ENCODE data around the gene ACTG1.

The ACTG1 gene

GRCh38 chr17:81544281-81544974 is 31.8 kb upstream of the ACTG1 start:
- DNase-seq = no peak

- no peak for DNase-seq
Observed at GRCh38 chr17:81543756-81544155, 31.2 kb upstream of the ACTG1 start.

- no peak for DNase-seq
Observed at GRCh38 chr17:81543339-81543675, 30.7 kb upstream of the ACTG1 start.

- DNase-seq = no peak
Observed at GRCh38 chr17:81542431-81543338, 30.1 kb upstream of the ACTG1 start.

- DNase-seq = no peak
Observed at GRCh38 chr17:81541123-81541522, 28.5 kb upstream of the ACTG1 start.

- DNase-seq = no peak
Observed at GRCh38 chr17:81540676-81541027, 28.1 kb upstream of the ACTG1 start.

- DNase-seq = no peak
Observed at GRCh38 chr17:81539961-81540675, 27.5 kb upstream of the ACTG1 start.

GRCh38 chr17:81539571-81539900 is 26.9 kb upstream of the ACTG1 start:
- DNase-seq = no peak

- no peak for DNase-seq
Observed at GRCh38 chr17:81538651-81539570, 26.3 kb upstream of the ACTG1 start.

- peak; percentile 62 for DNase-seq
Observed at GRCh38 chr17:81537856-81538555, 25.4 kb upstream of the ACTG1 start.

- DNase-seq = peak; percentile 62
Observed at GRCh38 chr17:81537343-81537855, 24.8 kb upstream of the ACTG1 start.

GRCh38 chr17:81536299-81537290 is 24.0 kb upstream of the ACTG1 start:
- no peak for DNase-seq

- no peak for DNase-seq
Observed at GRCh38 chr17:81535480-81536298, 23.1 kb upstream of the ACTG1 start.

- no peak for DNase-seq
Observed at GRCh38 chr17:81535007-81535328, 22.4 kb upstream of the ACTG1 start.

- DNase-seq = no peak
Observed at GRCh38 chr17:81534157-81535006, 21.8 kb upstream of the ACTG1 start.

- no peak for DNase-seq
Observed at GRCh38 chr17:81533339-81534141, 20.9 kb upstream of the ACTG1 start.

GRCh38 chr17:81532490-81533287 is 20.1 kb upstream of the ACTG1 start:
- DNase-seq = no peak

Measured in NCI-H748 treated with DMSO at 0.1 percent for 48 hours (cell line).